Stimulated activated CD8-positive, alpha-beta memory T cell treated with anti-CD3 and anti-CD28 coated beads, Interleukin-2, amount 100 ng/mL, for 48 hours (primary cell): ENCODE results near the gene TULP3.
"Not testable (repeated sequence)": the region's sequence is repeated elsewhere in the genome, so short reads cannot be mapped to it uniquely, and the experiment has no call there.

Experiments used
- DNase-seq, 2 donors: peaks; one replicate each; pipeline ENCODE4 v3.0.0-alpha.2; 2020; ENCODE audit warnings: low read depth in 2 of 2

The TULP3 gene

GRCh38 chr12:2890388-2891239 lies at the start of gene TULP3:
TSS of gene TULP3 (plus strand) at chr12:2890891. CDS start at chr12:2890948, 57 bp downstream.
- DNase-seq: peak; percentile 95 to 96

DNA sequence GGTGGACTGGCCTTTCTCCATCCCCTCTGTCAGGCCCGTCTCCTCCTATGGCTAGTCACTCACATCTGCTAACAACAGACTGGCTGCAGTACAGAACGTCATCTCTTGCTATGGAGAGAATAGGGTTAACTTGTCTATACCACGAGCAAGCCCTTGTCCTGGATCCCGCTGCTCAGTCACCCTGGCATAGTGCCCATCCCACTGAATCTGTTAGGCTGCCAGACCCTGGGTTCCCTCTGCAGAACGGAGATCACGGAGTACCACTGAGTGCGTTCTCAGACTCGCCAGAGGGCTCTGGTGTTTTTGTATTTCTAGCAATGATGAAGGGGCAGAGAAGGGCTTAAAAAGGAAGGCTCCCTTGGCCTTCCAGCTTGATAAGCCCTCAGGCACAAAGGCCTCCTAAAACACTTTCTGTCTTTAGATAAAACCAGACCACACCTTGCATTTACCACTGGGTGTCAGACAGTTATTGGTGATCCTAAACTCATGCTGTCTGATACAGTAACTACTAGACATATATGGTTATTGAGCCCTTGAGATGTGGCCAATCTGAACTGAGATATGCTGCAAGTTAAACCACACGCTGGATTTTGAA lies 49.5 kb upstream of the TULP3 start:
- DNase-seq: no peak

- DNase-seq: no peak
Measured at GRCh38 chr12:2842948-2843347, 47.7 kb upstream of the TULP3 start.

GRCh38 chr12:2844786-2845185 lies 45.9 kb upstream of the TULP3 start:
- DNase-seq: no peak

DNA sequence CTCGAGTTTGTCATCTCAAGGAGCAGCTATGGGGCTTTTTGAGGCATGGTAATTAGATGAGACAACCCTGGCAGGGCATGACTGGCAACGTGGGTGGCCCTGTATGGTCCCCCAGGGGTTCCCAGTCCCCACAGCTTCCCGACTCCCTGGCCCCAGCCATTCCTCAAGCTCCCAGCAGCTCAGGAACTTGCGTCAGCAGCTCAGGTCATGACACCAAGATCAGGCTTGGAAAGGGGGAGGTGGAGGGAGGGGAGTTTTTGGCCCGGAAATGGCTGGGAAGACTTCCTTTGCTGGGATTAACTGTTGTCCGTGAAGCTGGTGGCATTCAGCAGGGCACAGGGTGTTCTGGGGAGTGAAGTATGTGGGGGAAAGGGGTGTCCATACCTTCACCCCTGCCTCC lies 45.4 kb upstream of the TULP3 start:
- DNase-seq: no peak

- DNase-seq: no peak
Measured at GRCh38 chr12:2851931-2852330, 38.8 kb upstream of the TULP3 start.

GRCh38 chr12:2853626-2854025 lies 37.1 kb upstream of the TULP3 start:
- peak; percentile 41 to 43 for DNase-seq

GRCh38 chr12:2854669-2855453 lies 35.8 kb upstream of the TULP3 start:
- no peak for DNase-seq

DNA sequence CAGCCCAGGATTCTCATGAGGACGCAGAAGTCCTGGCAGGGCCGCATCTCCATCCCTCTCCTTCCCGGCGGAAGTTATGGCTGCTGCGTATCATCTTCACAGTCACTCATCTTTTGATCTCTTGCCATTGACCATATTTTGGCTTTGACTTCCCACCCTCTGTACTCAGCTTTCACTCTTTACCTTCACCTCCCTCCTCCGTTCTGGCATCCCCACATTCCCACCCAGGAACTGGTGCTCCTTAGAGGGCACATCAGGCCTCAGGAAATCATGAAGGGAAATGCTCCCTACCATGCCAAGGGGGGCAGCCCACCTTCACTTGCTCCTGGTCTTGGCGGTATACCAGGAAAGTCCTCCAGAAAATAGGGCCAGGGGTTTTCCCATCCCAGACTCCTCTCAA lies 35.1 kb upstream of the TULP3 start:
- no peak for DNase-seq

GRCh38 chr12:2856051-2856450 lies 34.6 kb upstream of the TULP3 start:
- no peak for DNase-seq

GRCh38 chr12:2857021-2857431 lies 33.7 kb upstream of the TULP3 start, which contains the start of gene TEX52:
TSS of gene TEX52 (minus strand) at chr12:2857039. CDS start at chr12:2857026, 13 bp downstream.
- no peak for DNase-seq

DNA sequence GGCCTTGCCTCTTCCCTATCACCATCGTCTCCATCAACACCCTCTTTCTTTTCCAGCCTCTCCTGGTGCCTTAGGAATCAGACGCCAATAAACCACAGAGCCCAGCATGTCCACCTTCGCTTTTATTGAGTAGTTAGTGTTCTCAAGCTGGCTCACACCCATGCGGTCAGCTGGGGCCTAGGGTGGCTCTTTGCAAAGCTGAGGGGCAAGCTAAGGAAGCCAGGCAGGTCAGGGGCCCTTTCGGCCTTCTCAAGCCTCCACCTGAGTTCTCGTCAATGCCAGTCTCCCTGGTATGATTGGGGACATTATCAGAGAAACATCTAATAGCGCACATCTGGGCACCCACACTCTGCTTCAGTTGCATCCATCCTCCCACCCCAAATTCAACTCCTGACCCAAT lies 33.1 kb upstream of the TULP3 start:
- DNase-seq: no peak

- DNase-seq: no peak
Measured at GRCh38 chr12:2858334-2858733, 32.4 kb upstream of the TULP3 start.

GRCh38 chr12:2858944-2859421 lies 31.7 kb upstream of the TULP3 start:
- DNase-seq: no peak

DNA sequence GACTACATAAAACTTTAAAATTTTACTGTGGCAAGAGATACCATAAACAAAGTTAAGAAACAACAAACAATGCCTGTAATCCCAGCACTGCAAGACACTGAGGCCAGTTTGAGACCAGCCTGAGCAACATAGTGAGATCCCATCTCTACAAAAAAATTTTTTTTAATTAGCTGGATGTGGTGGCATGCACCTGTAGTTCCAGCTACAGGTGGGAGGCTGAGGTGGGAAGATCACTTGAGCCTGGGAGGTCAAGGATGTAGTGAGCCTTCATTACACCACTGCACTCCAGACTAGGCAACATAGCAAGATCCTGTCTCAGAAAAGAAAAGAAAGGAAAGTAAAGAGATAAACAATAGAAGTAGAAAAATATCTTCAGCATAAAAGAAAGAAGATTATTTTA lies 30.5 kb upstream of the TULP3 start:
- DNase-seq: no peak

DNA sequence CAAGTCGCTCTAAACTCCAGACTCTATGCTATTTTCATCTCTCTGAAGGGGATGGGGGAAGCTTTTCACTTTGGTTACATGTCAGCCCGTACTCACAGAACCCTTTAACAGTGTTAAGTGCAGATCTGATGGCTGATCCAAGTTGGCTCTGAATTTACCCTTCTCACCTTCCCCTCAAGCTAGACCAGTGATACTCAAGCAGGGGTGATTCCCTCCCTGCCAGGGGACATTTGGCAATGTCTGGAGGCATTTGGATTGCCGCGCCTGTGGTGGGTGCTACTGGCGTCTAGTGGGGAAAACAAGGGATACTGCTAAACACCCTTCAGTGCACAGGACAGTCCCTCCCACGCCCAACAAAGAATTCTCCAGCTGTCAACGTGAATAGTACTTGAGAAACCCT lies 27.8 kb upstream of the TULP3 start:
- DNase-seq: no peak

DNA sequence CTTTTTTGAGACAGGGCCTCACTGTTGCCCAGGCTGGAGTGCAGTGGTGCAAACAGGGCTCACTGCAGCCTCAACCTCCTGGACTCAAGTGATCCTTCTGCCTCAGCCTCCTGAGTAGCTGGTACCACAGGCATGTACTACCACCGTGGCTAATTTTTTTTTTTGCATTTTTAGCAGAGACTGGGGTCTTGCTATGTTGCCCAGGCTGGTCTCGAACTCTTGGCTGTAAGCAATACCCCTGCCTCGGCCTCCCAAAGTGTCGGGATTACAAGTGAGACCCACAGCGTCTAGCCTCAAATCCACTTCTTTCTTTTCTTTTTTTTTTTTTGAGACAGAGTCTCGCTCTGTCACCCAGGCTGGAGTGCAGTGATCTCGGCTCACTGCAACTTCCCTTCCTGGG lies 27.3 kb upstream of the TULP3 start:
- not testable (repeated sequence) for DNase-seq

GRCh38 chr12:2864198-2864597 lies 26.5 kb upstream of the TULP3 start:
- DNase-seq: no peak

- not testable (repeated sequence) for DNase-seq
Measured at GRCh38 chr12:2868986-2869632, 21.6 kb upstream of the TULP3 start.

GRCh38 chr12:2876431-2877046 lies 14.2 kb upstream of the TULP3 start:
- peak in 1 of 2 donors; percentile 16 for DNase-seq
